ENCODE data around the gene PLCB4.
"Not testable (repeated sequence)": the region's sequence is repeated elsewhere in the genome, so short reads cannot be mapped to it uniquely, and the experiment has no call there.

The PLCB4 gene

DNA sequence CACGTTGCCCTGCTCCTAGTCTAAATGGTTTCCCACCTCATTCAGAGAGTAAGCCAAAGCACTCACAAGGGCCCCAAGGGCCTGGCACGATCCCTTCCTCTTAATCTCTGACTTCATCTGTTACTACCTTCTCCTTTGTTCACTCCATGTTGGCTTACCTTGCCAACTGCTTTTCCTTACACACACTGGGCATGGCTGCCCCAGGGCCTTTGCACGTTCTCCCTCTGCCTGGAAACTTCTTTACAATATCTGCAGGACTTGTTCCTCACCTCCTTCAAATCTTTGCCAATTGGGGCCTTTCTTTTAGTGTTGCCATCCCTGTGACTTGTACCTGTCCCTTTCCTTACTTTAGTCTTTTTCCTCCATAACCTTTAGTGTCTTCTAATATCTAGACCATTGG, 73.9 kb downstream of the PLCB4 start:
- DNase-seq (ENCODE audit: low read depth in 2 of 2): no peak

DNA sequence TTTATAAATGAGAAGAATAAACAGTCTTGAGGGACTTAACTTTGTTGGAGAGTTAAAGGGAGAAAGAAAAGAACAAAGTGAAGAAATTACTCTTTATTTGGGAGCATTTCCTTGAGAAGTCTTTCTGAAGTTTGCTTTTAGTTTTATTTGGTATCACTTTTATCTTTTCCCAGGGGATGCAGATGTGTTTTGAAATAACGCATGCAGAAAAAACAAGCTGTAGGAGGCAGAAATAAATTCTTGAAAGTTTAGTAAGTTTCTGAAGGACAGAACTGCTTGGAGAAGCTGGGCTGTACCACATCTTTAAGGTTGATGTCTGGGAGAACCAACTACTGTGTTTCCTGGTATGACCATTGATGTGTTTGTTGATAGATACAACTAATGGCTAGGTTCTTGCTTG, 75.0 kb downstream of the PLCB4 start:
- DNase-seq (ENCODE audit: low read depth in 2 of 2): no peak

GRCh38 chr20:9144643-9145042, 75.8 kb downstream of the PLCB4 start:
- no peak for DNase-seq (ENCODE audit: low read depth in 2 of 2)

DNA sequence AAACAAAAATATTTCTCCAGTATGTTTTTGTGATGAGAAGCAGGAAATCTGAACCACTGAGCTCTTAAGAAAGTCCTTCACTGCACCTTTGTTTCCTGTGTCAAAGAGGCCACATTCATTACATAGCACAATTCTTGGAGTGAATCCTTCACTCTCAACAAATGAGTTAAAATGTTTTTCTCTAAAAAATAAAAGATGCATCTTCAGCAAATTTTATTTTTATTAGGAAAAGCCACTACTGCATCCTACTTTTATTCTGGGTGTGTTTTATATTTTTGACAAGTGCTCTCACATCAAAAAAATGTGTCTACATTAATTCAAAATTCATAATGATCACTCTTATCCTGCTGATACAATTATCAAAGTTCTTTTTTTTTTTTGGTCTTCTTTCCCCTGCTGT, 76.3 kb downstream of the PLCB4 start:
- no peak for DNase-seq (ENCODE audit: low read depth in 2 of 2)

DNA sequence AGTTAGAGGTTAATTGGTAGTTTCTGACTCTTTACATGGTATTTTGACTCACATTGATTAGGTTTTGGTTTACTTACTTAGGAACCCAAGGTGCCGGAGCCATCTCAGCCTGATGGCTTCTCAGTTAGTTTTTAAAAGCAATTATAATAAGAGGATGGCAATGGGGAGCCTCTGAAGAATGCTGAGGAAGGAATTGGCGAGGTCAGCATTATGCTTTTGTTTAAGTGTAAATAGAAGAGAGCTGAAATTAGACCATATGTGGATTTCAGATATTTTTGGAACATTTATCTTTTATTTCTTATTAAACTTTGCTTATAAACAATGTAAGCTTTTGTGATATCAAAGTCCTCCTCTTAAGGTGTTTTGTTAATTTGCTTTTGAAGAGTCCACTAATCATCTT, 77.8 kb downstream of the PLCB4 start:
- DNase-seq (ENCODE audit: low read depth in 2 of 2): no peak

- DNase-seq (ENCODE audit: low read depth in 2 of 2): no peak
Measured at GRCh38 chr20:9147547-9148024, 78.7 kb downstream of the PLCB4 start.

- DNase-seq (ENCODE audit: low read depth in 2 of 2): no peak
Measured at GRCh38 chr20:9148291-9148690, 79.4 kb downstream of the PLCB4 start.

DNA sequence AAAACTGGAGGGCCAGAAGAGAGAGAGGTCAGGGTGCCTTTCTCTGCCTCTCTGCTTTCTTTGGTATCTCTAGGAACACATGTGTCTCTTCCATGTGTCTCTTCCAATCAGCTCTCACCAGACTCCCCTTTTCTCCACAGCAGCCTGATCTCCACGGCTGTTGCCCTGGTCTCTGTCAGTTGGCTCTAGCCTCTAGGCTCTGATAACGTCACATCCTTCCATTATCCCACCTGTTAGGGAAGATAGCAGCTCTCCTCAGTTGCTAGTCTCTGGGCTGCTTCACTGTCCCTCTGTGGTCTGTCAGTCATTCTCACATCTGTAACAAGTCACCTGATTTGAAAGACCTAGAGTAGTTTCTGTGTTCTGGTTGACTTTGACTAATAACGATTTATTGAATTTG, 80.2 kb downstream of the PLCB4 start:
- no peak for DNase-seq (ENCODE audit: low read depth in 2 of 2)

- DNase-seq (ENCODE audit: low read depth in 2 of 2): no peak
Measured at GRCh38 chr20:9149796-9150195, 80.9 kb downstream of the PLCB4 start.

DNA sequence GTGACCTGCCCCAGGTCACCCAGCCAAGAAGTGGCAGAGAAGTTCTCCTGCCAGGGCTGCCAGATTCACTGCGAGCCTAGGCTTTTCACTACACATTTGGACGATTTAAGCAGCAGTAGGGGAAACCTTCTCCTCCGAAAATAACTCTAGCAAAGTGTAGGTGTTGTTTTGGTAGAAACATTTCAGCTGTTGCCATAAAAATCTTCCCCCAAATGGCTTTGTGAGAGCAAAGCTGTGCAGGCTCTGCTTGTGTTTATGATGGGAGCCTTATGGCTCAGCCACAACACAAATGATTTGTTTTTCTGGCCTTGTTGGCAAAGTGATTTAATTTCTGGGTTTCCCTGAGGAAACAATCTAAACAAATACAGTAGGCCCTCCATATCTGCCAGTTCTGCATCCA, 81.8 kb downstream of the PLCB4 start:
- DNase-seq (ENCODE audit: low read depth in 2 of 2): no peak

GRCh38 chr20:9152139-9152538, 83.3 kb downstream of the PLCB4 start:
- not testable (repeated sequence) for DNase-seq (ENCODE audit: low read depth in 2 of 2)

GRCh38 chr20:9154464-9155024, 85.7 kb downstream of the PLCB4 start:
- no peak for DNase-seq (ENCODE audit: low read depth in 2 of 2)

GRCh38 chr20:9156529-9157280, 87.8 kb downstream of the PLCB4 start:
- DNase-seq (ENCODE audit: low read depth in 2 of 2): no peak

DNA sequence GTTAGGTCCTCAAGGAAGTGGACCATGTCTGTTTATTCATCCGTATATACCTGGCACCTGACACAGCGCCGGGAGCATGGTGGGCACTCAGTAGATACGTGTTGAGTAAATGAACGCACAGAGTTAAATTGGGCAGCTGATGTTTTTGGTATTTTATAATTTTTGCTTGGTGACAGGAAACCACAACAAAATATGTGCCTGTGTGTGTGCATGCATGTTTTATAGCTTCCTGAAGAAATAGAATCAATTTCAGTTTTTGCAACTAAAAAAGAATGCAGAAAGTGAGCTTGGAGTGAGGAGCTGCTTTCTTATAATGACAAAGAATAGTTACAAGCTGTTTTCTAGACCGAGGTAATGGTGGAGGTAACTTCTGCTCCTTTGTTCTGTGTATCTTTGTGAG, 91.4 kb downstream of the PLCB4 start:
- no peak for DNase-seq (ENCODE audit: low read depth in 2 of 2)

GRCh38 chr20:9160757-9161156, 91.9 kb downstream of the PLCB4 start:
- no peak for DNase-seq (ENCODE audit: low read depth in 2 of 2)

DNA sequence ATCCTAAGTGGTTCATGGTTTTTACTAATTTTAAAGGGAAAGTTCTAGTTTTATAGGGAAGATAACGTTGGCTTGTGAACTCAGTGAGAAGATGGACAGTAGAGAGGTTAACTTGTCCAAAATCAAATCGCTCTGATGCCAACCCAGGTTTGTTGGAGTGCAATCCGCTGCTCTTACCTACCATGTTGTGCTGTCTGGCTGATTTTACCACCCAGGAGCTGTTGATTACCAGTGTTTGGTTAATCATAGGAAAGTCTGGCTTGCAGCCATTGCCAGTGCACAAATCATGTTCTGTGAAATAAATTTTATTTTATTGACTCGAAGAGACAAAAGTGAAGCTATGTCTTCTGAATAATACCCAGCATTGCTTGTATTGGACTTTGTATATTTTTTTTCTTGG, 92.4 kb downstream of the PLCB4 start:
- DNase-seq (ENCODE audit: low read depth in 2 of 2): no peak

GRCh38 chr20:9163251-9163650, 94.4 kb downstream of the PLCB4 start:
- DNase-seq (ENCODE audit: low read depth in 2 of 2): no peak

- no peak for DNase-seq (ENCODE audit: low read depth in 2 of 2)
Measured at GRCh38 chr20:9163995-9164394, 95.1 kb downstream of the PLCB4 start.

GRCh38 chr20:9165261-9165660, 96.4 kb downstream of the PLCB4 start:
- no peak for DNase-seq (ENCODE audit: low read depth in 2 of 2)

DNA sequence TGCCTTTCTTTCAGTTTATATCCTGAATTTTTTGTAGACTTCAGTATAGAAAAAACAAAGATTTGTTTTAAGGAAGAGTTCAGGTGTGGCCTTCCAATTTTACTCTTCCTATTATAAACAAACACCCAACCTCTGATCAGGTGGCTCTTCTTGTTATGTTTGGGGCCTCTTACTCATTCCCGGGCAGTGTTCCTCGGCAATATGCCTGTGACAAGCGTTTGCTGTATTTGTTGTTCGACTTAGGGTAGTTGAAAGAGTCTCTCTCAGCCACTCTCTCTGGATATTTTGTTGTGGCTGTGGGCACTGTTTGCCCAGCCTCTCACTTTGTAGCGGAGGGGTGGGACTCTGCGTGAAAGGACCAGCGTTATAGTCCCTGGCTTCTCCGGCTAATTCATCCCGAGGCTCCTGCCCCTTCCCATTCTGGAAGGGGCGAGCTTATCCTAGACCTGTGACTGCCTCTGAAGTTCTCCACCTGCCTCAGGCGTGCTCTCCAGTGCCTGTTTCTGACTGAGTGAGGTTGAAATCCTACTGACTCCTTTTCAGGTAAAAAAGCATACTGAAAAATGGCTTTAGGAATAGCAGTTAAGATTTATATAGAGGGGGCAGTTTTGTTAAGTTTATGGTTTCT, 97.4 kb downstream of the PLCB4 start:
- DNase-seq (ENCODE audit: low read depth in 2 of 2): no peak

DNA sequence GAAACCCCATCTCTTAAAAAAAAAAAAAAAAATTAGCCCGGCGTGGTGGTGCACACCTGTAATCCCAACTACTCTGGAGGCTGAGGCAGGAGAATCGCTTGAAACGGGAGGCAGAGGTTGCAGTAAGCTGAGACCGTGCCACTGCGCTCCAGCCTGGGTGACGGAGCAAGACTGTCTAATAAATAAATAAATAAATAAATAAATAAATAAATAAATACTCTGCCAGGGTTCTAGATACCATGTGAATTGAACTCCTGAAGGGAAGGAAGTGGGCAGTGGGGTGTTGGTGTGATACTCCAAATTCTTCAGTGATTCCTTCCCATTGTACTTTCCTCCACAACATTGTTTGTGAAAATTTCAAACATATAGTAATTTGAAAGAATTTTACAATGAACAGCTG, 100.5 kb downstream of the PLCB4 start:
- DNase-seq (ENCODE audit: low read depth in 2 of 2): no peak

- DNase-seq (ENCODE audit: low read depth in 2 of 2): no peak
Measured at GRCh38 chr20:9172851-9173250, 104.0 kb downstream of the PLCB4 start.

DNA sequence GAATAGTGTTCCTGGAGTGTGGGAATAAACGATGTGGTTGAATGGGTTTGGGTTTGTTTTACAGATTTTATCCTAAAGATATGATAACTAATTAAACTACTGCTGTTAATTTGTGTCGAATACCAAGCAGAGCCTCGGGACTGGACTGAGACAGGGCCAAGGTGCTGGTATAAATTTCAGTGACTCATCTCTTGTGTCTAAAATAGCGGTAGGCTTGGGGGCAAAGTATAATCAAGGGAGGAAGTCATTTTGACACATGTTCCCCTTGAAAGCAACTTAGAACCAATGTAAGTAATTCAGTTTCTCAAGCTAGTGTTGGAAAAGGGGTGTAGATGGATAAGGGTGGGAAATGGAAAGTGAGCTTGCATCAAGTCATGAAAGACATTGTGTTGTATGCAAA, 108.4 kb downstream of the PLCB4 start:
- no peak for DNase-seq (ENCODE audit: low read depth in 2 of 2)

All from stimulated activated CD8-positive, alpha-beta memory T cell treated with anti-CD3 and anti-CD28 coated beads, Interleukin-2, amount 100 ng/mL, for 48 hours (primary cell).